KMS-11 (cell line): ENCODE data around the gene PDE1C.

Source experiments
- H2AFZ ChIP-seq: fragments of 200-600 bp; sonication (generic); 2 replicates; pipeline ENCODE4 v1.6.1; 2016; ENCODE audit warnings: antibody characterized with exemption, mixed run types, low read depth
- H3K27ac ChIP-seq: fragments of 200-600 bp; sonication (generic); 2 replicates; pipeline ENCODE4 v1.6.1; 2016; ENCODE audit warnings: mild to moderate bottlenecking, mixed run types
- H3K27me3 ChIP-seq: fragments of 200-600 bp; sonication (generic); 2 replicates; pipeline ENCODE4 v1.6.1; 2017; ENCODE audit warnings: mild to moderate bottlenecking, low read depth, mixed run types, moderate library complexity; ENCODE audit not compliant: insufficient read depth
- H3K36me3 ChIP-seq: fragments of 200-600 bp; sonication (generic); 2 replicates; pipeline ENCODE4 v1.6.1; 2017; ENCODE audit warnings: mild to moderate bottlenecking, mixed run types; ENCODE audit not compliant: insufficient read depth
- H3K4me1 ChIP-seq: fragments of 200-600 bp; sonication (generic); 2 replicates; pipeline ENCODE4 v1.6.1; 2016; ENCODE audit warnings: mild to moderate bottlenecking, low read depth, mixed run types; ENCODE audit not compliant: poor library complexity, severe bottlenecking
- H3K4me2 ChIP-seq: fragments of 200-600 bp; sonication (generic); 2 replicates; pipeline ENCODE4 v1.7.0; 2016; ENCODE audit warnings: mild to moderate bottlenecking, mixed run types
- H3K4me3 ChIP-seq: fragments of 200-600 bp; sonication (generic); IDR thresholded peaks from 2 replicates; pipeline ENCODE4 v1.6.1; 2017; ENCODE audit warnings: low read depth, low read length, mixed read lengths; ENCODE audit not compliant: insufficient read depth
- H3K79me2 ChIP-seq: fragments of 200-600 bp; sonication (generic); 2 replicates; pipeline ENCODE4 v1.6.1; 2016; ENCODE audit warnings: low read depth, mixed run types; ENCODE audit not compliant: insufficient read depth
- H3K9ac ChIP-seq: fragments of 200-600 bp; sonication (generic); 2 replicates; pipeline ENCODE4 v1.6.1; 2016; ENCODE audit warnings: mild to moderate bottlenecking, mixed run types
- H4K20me1 ChIP-seq: fragments of 200-600 bp; sonication (generic); 2 replicates; pipeline ENCODE4 v1.6.1; 2016; ENCODE audit warnings: mild to moderate bottlenecking, mixed run types; ENCODE audit not compliant: insufficient read depth
- TF ChIP-seq, protein P1 (sequence below): fragments of 200-600 bp; sonication (generic); conservative IDR thresholded peaks from 2 replicates; pipeline ENCODE4 v1.6.1; 2017; ENCODE audit warnings: low read depth, mild to moderate bottlenecking, antibody characterized with exemption, low read length, moderate library complexity, mixed read lengths

Gene PDE1C

DNA sequence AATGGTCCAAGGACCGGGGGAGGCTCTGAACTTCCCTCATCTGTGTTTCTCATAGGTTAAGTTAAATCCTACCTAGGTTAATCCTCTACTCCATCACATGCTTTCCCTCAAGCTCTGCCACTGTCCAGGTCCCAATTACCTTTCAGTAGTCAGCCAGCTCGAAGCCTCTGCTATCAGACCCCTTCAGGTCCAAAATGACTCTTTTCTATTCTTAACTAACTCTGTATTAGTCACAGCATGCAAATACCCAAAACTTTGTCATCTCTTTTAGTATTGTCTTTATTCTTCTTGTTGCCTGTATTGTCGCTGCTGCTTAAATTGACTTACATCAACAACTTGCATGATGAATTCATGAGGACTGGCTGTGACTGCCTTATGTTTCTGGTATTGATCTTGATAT, 367.9 kb downstream of the PDE1C start:
- no peaks in the 10 kb centered on the region for H3K79me2 ChIP-seq
- no peaks in the 10 kb centered on the region for H3K36me3 ChIP-seq
- no peaks in the 10 kb centered on the region for H4K20me1 ChIP-seq
- no peak overlapping the region for H3K27ac ChIP-seq
- no peak overlapping the region for H3K9ac ChIP-seq
- no peaks in the 10 kb centered on the region for H3K4me1 ChIP-seq
- H3K4me2 ChIP-seq = no peak overlapping the region
- no peak overlapping the region for H2AFZ ChIP-seq
- H3K4me3 ChIP-seq = no peak overlapping the region
- H3K27me3 ChIP-seq = no peaks in the 10 kb centered on the region
- TF ChIP-seq, protein P1, sequence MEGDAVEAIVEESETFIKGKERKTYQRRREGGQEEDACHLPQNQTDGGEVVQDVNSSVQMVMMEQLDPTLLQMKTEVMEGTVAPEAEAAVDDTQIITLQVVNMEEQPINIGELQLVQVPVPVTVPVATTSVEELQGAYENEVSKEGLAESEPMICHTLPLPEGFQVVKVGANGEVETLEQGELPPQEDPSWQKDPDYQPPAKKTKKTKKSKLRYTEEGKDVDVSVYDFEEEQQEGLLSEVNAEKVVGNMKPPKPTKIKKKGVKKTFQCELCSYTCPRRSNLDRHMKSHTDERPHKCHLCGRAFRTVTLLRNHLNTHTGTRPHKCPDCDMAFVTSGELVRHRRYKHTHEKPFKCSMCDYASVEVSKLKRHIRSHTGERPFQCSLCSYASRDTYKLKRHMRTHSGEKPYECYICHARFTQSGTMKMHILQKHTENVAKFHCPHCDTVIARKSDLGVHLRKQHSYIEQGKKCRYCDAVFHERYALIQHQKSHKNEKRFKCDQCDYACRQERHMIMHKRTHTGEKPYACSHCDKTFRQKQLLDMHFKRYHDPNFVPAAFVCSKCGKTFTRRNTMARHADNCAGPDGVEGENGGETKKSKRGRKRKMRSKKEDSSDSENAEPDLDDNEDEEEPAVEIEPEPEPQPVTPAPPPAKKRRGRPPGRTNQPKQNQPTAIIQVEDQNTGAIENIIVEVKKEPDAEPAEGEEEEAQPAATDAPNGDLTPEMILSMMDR = no peak
